Stimulated activated memory B cell treated with anti-CD40 and anti-IgM and Interleukin-4, amounts not matched to agents 10 μg/mL and 1 μg/mL and 100 μg/mL, for 72 hours (primary cell): ENCODE data around the gene TARS3.

Source experiments
- ATAC-seq: fragments of 150-1000 bp; cut with Tn5 transposase; 2 replicates; pipeline ENCODE4 v1.10.0; 2021
- H3K27ac Mint-ChIP-seq: one replicate; pipeline ENCODE4 v1.8.0; 2022; ENCODE audit warnings: mild to moderate bottlenecking, mixed read lengths
- H3K27me3 Mint-ChIP-seq: one replicate; pipeline ENCODE4 v1.8.0; 2022; ENCODE audit warnings: mixed read lengths
- H3K36me3 Mint-ChIP-seq: one replicate; pipeline ENCODE4 v1.8.0; 2022; ENCODE audit warnings: mixed read lengths
- H3K4me1 Mint-ChIP-seq: one replicate; pipeline ENCODE4 v1.8.0; 2022; ENCODE audit warnings: mixed read lengths
- H3K4me3 Mint-ChIP-seq: one replicate; pipeline ENCODE4 v1.8.0; 2022; ENCODE audit warnings: mild to moderate bottlenecking, moderate library complexity, mixed read lengths
- H3K9me3 Mint-ChIP-seq: one replicate; pipeline ENCODE4 v1.8.0; 2022; ENCODE audit warnings: mixed read lengths

Gene TARS3

GRCh38 chr15:101652786-101653430, 71.4 kb downstream of the TARS3 start:
- Mint-ChIP-seq H3K9me3 (no peaks in the 10 kb centered on the region), H3K27me3 (no peaks in the 10 kb centered on the region), H3K4me1 (peaks cover 23% of the 10 kb centered on the region), H3K36me3 (peaks cover 5% of the 10 kb centered on the region), H3K27ac (peak overlapping the region; percentile 97), H3K4me3 (peak overlapping the region; percentile 89)
- no peak for ATAC-seq

GRCh38 chr15:101652098-101652785, 72.0 kb downstream of the TARS3 start, which contains the start of gene TM2D3:
TM2D3 (minus strand) TSS chr15:101652381; CDS start chr15:101652361, 20 bp downstream.
- peak; percentile 96 for ATAC-seq
- Mint-ChIP-seq H3K4me1 (peaks cover 23% of the 10 kb centered on the region), H3K27me3 (no peaks in the 10 kb centered on the region), H3K36me3 (peaks cover 7% of the 10 kb centered on the region), H3K4me3 (peak within 1 kb of the TSS; percentile 89), H3K9me3 (no peaks in the 10 kb centered on the region), H3K27ac (peak within 1 kb of the TSS; percentile 97)

GRCh38 chr15:101651554-101652097, 72.6 kb downstream of the TARS3 start:
- peak overlapping the region; percentile 89 for H3K4me3 Mint-ChIP-seq
- H3K4me1 Mint-ChIP-seq, result peaks cover 23% of the 10 kb centered on the region
- H3K27ac Mint-ChIP-seq, result peak overlapping the region; percentile 97
- H3K36me3 Mint-ChIP-seq, result peaks cover 13% of the 10 kb centered on the region
- peak; percentile 76 for ATAC-seq
- no peaks in the 10 kb centered on the region for H3K27me3 Mint-ChIP-seq
- H3K9me3 Mint-ChIP-seq, result no peaks in the 10 kb centered on the region

- ATAC-seq, result no peak
- H3K27ac Mint-ChIP-seq, result no peak overlapping the region
- H3K27me3 Mint-ChIP-seq, result no peaks in the 10 kb centered on the region
- peaks cover 28% of the 10 kb centered on the region for H3K36me3 Mint-ChIP-seq
- H3K4me3 Mint-ChIP-seq, result no peak overlapping the region
- H3K9me3 Mint-ChIP-seq, result no peaks in the 10 kb centered on the region
- peaks cover 23% of the 10 kb centered on the region for H3K4me1 Mint-ChIP-seq
These were observed 74.1 kb downstream of the TARS3 start for GRCh38 chr15:101650145-101650544.

GRCh38 chr15:101648356-101648755, 75.9 kb downstream of the TARS3 start:
- Mint-ChIP-seq H3K9me3 (no peaks in the 10 kb centered on the region), H3K4me3 (no peak overlapping the region), H3K27me3 (no peaks in the 10 kb centered on the region), H3K36me3 (peaks cover 41% of the 10 kb centered on the region), H3K4me1 (peaks cover 23% of the 10 kb centered on the region), H3K27ac (no peak overlapping the region)
- ATAC-seq, result no peak

GRCh38 chr15:101647251-101647650, 77.0 kb downstream of the TARS3 start:
- Mint-ChIP-seq H3K4me1 (peaks cover 28% of the 10 kb centered on the region), H3K4me3 (no peak overlapping the region), H3K27me3 (no peaks in the 10 kb centered on the region), H3K27ac (no peak overlapping the region), H3K9me3 (no peaks in the 10 kb centered on the region), H3K36me3 (peaks cover 46% of the 10 kb centered on the region)
- no peak for ATAC-seq

- no peak for ATAC-seq
- H3K4me3 Mint-ChIP-seq, result no peak overlapping the region
- peaks cover 34% of the 10 kb centered on the region for H3K4me1 Mint-ChIP-seq
- no peak overlapping the region for H3K27ac Mint-ChIP-seq
- H3K36me3 Mint-ChIP-seq, result peaks cover 51% of the 10 kb centered on the region
- H3K9me3 Mint-ChIP-seq, result no peaks in the 10 kb centered on the region
- H3K27me3 Mint-ChIP-seq, result no peaks in the 10 kb centered on the region
These were observed 77.6 kb downstream of the TARS3 start for GRCh38 chr15:101646672-101647071.

GRCh38 chr15:101642361-101642760, 81.9 kb downstream of the TARS3 start:
- no peak overlapping the region for H3K4me3 Mint-ChIP-seq
- peak overlapping the region; percentile 73 for H3K27ac Mint-ChIP-seq

GRCh38 chr15:101641894-101642293, 82.4 kb downstream of the TARS3 start:
- peak overlapping the region; percentile 73 for H3K27ac Mint-ChIP-seq
- no peak for ATAC-seq
- H3K36me3 Mint-ChIP-seq, result peaks cover 54% of the 10 kb centered on the region
- no peak overlapping the region for H3K4me3 Mint-ChIP-seq
- H3K27me3 Mint-ChIP-seq, result no peaks in the 10 kb centered on the region
- peaks cover 20% of the 10 kb centered on the region for H3K4me1 Mint-ChIP-seq
- H3K9me3 Mint-ChIP-seq, result no peaks in the 10 kb centered on the region

More at GRCh38 chr15:101642361-101642760, 81.9 kb downstream of the TARS3 start:
- Mint-ChIP-seq H3K4me1 (peaks cover 20% of the 10 kb centered on the region), H3K27me3 (no peaks in the 10 kb centered on the region), H3K9me3 (no peaks in the 10 kb centered on the region), H3K36me3 (peaks cover 59% of the 10 kb centered on the region)
- ATAC-seq, result no peak

GRCh38 chr15:101641129-101641764, 83.0 kb downstream of the TARS3 start:
- Mint-ChIP-seq H3K27me3 (no peaks in the 10 kb centered on the region), H3K4me1 (peaks cover 20% of the 10 kb centered on the region), H3K4me3 (peak overlapping the region; percentile 41), H3K9me3 (no peaks in the 10 kb centered on the region), H3K36me3 (peaks cover 48% of the 10 kb centered on the region), H3K27ac (peak overlapping the region; percentile 80)
- peak; percentile 67 for ATAC-seq

- Mint-ChIP-seq H3K36me3 (peaks cover 32% of the 10 kb centered on the region), H3K9me3 (no peaks in the 10 kb centered on the region), H3K4me1 (peaks cover 20% of the 10 kb centered on the region), H3K4me3 (no peak overlapping the region), H3K27me3 (no peaks in the 10 kb centered on the region), H3K27ac (no peak overlapping the region)
- no peak for ATAC-seq
These were observed 84.6 kb downstream of the TARS3 start for GRCh38 chr15:101639667-101640066.

- no peak overlapping the region for H3K4me3 Mint-ChIP-seq
- peak overlapping the region; percentile 44 for H3K27ac Mint-ChIP-seq
- peaks cover 23% of the 10 kb centered on the region for H3K36me3 Mint-ChIP-seq
- no peaks in the 10 kb centered on the region for H3K9me3 Mint-ChIP-seq
- H3K4me1 Mint-ChIP-seq, result peaks cover 20% of the 10 kb centered on the region
- no peak for ATAC-seq
- H3K27me3 Mint-ChIP-seq, result no peaks in the 10 kb centered on the region
These were observed 86.4 kb downstream of the TARS3 start for GRCh38 chr15:101637919-101638318.

- ATAC-seq, result no peak
- H3K27ac Mint-ChIP-seq, result no peak overlapping the region
- H3K4me1 Mint-ChIP-seq, result peaks cover 17% of the 10 kb centered on the region
- no peaks in the 10 kb centered on the region for H3K27me3 Mint-ChIP-seq
- H3K36me3 Mint-ChIP-seq, result peaks cover 21% of the 10 kb centered on the region
- H3K4me3 Mint-ChIP-seq, result no peak overlapping the region
- no peaks in the 10 kb centered on the region for H3K9me3 Mint-ChIP-seq
These were observed 86.8 kb downstream of the TARS3 start for GRCh38 chr15:101637516-101637915.

- Mint-ChIP-seq H3K27me3 (no peaks in the 10 kb centered on the region), H3K36me3 (peaks cover 16% of the 10 kb centered on the region), H3K4me1 (peaks cover 12% of the 10 kb centered on the region), H3K4me3 (no peak overlapping the region), H3K9me3 (no peaks in the 10 kb centered on the region), H3K27ac (no peak overlapping the region)
- no peak for ATAC-seq
These were observed 87.2 kb downstream of the TARS3 start for GRCh38 chr15:101637038-101637437.

GRCh38 chr15:101635944-101636727, 88.1 kb downstream of the TARS3 start:
- Mint-ChIP-seq H3K9me3 (no peaks in the 10 kb centered on the region), H3K4me1 (peaks cover 6% of the 10 kb centered on the region), H3K27ac (no peak overlapping the region), H3K27me3 (no peaks in the 10 kb centered on the region), H3K4me3 (no peak overlapping the region), H3K36me3 (peaks cover 13% of the 10 kb centered on the region)
- ATAC-seq, result no peak
